WERI-Rb-1 (cell line): Measurements from ENCODE around the gene IFT25.

Experiments
- DNase-seq: peaks from one replicate; pipeline ENCODE4 v3.0.0-alpha.2; 2020
- H3K27ac ChIP-seq: fragments of 250-450 bp; sonication (Bioruptor Pico); 2 replicates; pipeline ENCODE4 v1.5.1; 2020; ENCODE audit warnings: mild to moderate bottlenecking, moderate library complexity
- H3K27me3 ChIP-seq: fragments of 250-450 bp; sonication (Bioruptor Pico); 2 replicates; pipeline ENCODE4 v1.5.1; 2021; ENCODE audit warnings: mild to moderate bottlenecking, low read depth, moderate library complexity; ENCODE audit not compliant: insufficient read depth, severe bottlenecking
- H3K36me3 ChIP-seq: fragments of 250-450 bp; sonication (Bioruptor Pico); 2 replicates; pipeline ENCODE4 v1.5.1; 2020; ENCODE audit warnings: mild to moderate bottlenecking, moderate library complexity
- H3K4me3 ChIP-seq: 2 replicates; pipeline ENCODE4 v1.5.1; 2011; ENCODE audit warnings: low read depth, mild to moderate bottlenecking, control low read depth, low read length
- H3K9me3 ChIP-seq: fragments of 250-450 bp; sonication (Bioruptor Pico); 2 replicates; pipeline ENCODE4 v1.5.1; 2021; ENCODE audit warnings: mild to moderate bottlenecking, moderate library complexity; ENCODE audit not compliant: severe bottlenecking
- CTCF ChIP-seq: IDR thresholded peaks from 2 replicates; pipeline ENCODE4 v1.5.1; 2011; ENCODE audit warnings: low read depth, mild to moderate bottlenecking, control low read depth, inconsistent platforms, low read length

The IFT25 gene

GRCh38 chr1:53894644-53895043 is 50.9 kb downstream of the IFT25 start:
- DNase-seq: no peak
- no peaks in the 10 kb centered on the region for H3K27me3 ChIP-seq
- no peaks in the 10 kb centered on the region for H3K9me3 ChIP-seq
- H3K36me3 ChIP-seq: no peaks in the 10 kb centered on the region
- H3K27ac ChIP-seq: no peak overlapping the region
- no peak overlapping the region for H3K4me3 ChIP-seq
- TF ChIP-seq CTCF: no peak

GRCh38 chr1:53893999-53894636 is 51.4 kb downstream of the IFT25 start, which contains the start of gene DIO1:
TSS of gene DIO1 (plus strand) at chr1:53894187. CDS start at chr1:53894211, 24 bp downstream.
- no peaks in the 10 kb centered on the region for H3K27me3 ChIP-seq
- H3K36me3 ChIP-seq: no peaks in the 10 kb centered on the region
- H3K4me3 ChIP-seq: no peak within 1 kb of the TSS
- no peak within 1 kb of the TSS for H3K27ac ChIP-seq
- no peaks in the 10 kb centered on the region for H3K9me3 ChIP-seq
- no peak for DNase-seq
- no peak for TF ChIP-seq CTCF

- Histone ChIP-seq H3K27me3 (no peaks in the 10 kb centered on the region), H3K9me3 (no peaks in the 10 kb centered on the region), H3K27ac (no peak overlapping the region), H3K4me3 (no peak overlapping the region), H3K36me3 (peaks cover 2% of the 10 kb centered on the region; the same call in 1 of the 2 replicates)
- no peak for TF ChIP-seq CTCF
- DNase-seq: no peak
These were observed 52.6 kb downstream of the IFT25 start for GRCh38 chr1:53892911-53893310.

- H3K27ac ChIP-seq: no peak overlapping the region
- no peaks in the 10 kb centered on the region for H3K9me3 ChIP-seq
- no peaks in the 10 kb centered on the region for H3K27me3 ChIP-seq
These were observed 53.8 kb downstream of the IFT25 start for GRCh38 chr1:53891678-53892077.

GRCh38 chr1:53891018-53891417 is 54.5 kb downstream of the IFT25 start:
- no peak overlapping the region for H3K4me3 ChIP-seq
- H3K27ac ChIP-seq: no peak overlapping the region
- H3K36me3 ChIP-seq: peaks cover 2% of the 10 kb centered on the region; the same call in 1 of the 2 replicates
- DNase-seq: no peak
- no peaks in the 10 kb centered on the region for H3K9me3 ChIP-seq
- no peak for TF ChIP-seq CTCF
- H3K27me3 ChIP-seq: no peaks in the 10 kb centered on the region

More at GRCh38 chr1:53891678-53892077, 53.8 kb downstream of the IFT25 start:
- no peak for TF ChIP-seq CTCF
- H3K36me3 ChIP-seq: peaks cover 2% of the 10 kb centered on the region; the same call in 1 of the 2 replicates
- H3K4me3 ChIP-seq: no peak overlapping the region
- DNase-seq: no peak

DNA sequence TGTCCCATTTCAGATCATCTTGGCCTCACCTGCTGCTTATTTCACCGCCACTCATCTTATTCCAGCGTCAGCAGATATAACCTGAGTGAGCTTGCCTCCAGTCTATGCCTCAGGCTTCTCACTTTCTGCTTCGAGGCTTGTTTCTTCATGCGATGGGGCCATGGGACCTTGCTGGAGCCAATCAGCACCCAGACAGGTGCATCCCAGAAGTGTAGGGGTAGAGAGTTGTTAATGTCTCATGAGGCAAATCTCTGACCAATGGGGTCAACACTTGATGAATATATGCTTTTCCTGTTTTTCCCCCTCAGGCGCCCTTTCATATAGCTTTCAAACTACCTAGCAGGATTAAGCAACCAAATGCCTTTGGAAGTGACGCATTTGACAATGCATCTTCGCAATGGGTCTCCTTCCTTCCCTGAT is 55.0 kb downstream of the IFT25 start:
- Histone ChIP-seq H3K36me3 (peaks cover 2% of the 10 kb centered on the region; the same call in 1 of the 2 replicates), H3K9me3 (no peaks in the 10 kb centered on the region), H3K27ac (no peak overlapping the region), H3K4me3 (peak overlapping the region; percentile 60; the same call in 1 of the 2 replicates), H3K27me3 (no peaks in the 10 kb centered on the region)
- DNase-seq: no peak
- no peak for TF ChIP-seq CTCF
